Muscle of back (tissue), 11 donors: Measurements from ENCODE around the gene SNX17. TPM values are rescaled to one million over a fixed set of nuclear protein-coding genes. Genes with fewer than 3 reads are reported as not detected.

Source experiments
- DNase-seq, 3 donors: peaks; one replicate each; pipeline versions ENCODE4 v3.0.0 to v3.0.0-alpha.2; 2013
- polyA plus RNA-seq, 10 donors: library from polyadenylated mRNA; unstranded; fragments of 120-200 nt; gene quantifications; one replicate each; pipeline ENCODE4 v1.2.1, GENCODE V29; 2013; ENCODE audit not compliant: insufficient read length in 10 of 10

Gene SNX17
- polyA plus RNA-seq, 10 donors, result 61.3 to 88.8 (median 74.0) TPM

- DNase-seq, result peak; percentile 96 to 99 (median 98)
Observed at GRCh38 chr2:27356382-27357181, 13.8 kb upstream of the SNX17 start, which contains the start of gene GTF3C2. TSS of gene GTF3C2 (minus strand) at chr2:27356764. CDS start at chr2:27343554, 13,210 bp downstream.

GRCh38 chr2:27362678-27363420, 7.6 kb upstream of the SNX17 start:
- no peak for DNase-seq

GRCh38 chr2:27363933-27364332, 6.5 kb upstream of the SNX17 start:
- no peak for DNase-seq

GRCh38 chr2:27369471-27370025, 868 bp upstream of the SNX17 start:
- DNase-seq, result peak in 1 of 3 donors; percentile 61

- DNase-seq, result peak in 1 of 3 donors; percentile 50
Observed at GRCh38 chr2:27370816-27371620, 602 bp downstream of the SNX17 start.

GRCh38 chr2:27372937-27373336, 2.5 kb downstream of the SNX17 start:
- DNase-seq, result no peak

- DNase-seq, result no peak
Observed at GRCh38 chr2:27373567-27373966, 3.2 kb downstream of the SNX17 start.

- DNase-seq, result no peak
Observed at GRCh38 chr2:27375513-27376099, 5.2 kb downstream of the SNX17 start.

GRCh38 chr2:27376151-27376865, 5.9 kb downstream of the SNX17 start:
- DNase-seq, result no peak

GRCh38 chr2:27376866-27377617, 6.6 kb downstream of the SNX17 start:
- DNase-seq, result no peak

- no peak for DNase-seq
Observed at GRCh38 chr2:27377618-27378095, 7.2 kb downstream of the SNX17 start.

GRCh38 chr2:27378096-27378808, 7.8 kb downstream of the SNX17 start:
- DNase-seq, result no peak

- no peak for DNase-seq
Observed at GRCh38 chr2:27378809-27379290, 8.4 kb downstream of the SNX17 start.

GRCh38 chr2:27379383-27379835, 9.0 kb downstream of the SNX17 start:
- DNase-seq, result no peak

GRCh38 chr2:27379836-27380625, 9.6 kb downstream of the SNX17 start:
- peak in 1 of 3 donors; percentile 59 for DNase-seq

- DNase-seq, result peak; percentile 94 to 98 (median 95)
Observed at GRCh38 chr2:27380626-27381545, 10.5 kb downstream of the SNX17 start, which contains the start of gene ZNF513. TSS of gene ZNF513 (minus strand) at chr2:27380734. CDS start at chr2:27380526, 208 bp downstream.
